NCI-H1105 (cell line): Measurements from ENCODE around the gene PRR22.
"Not testable (repeated sequence)": the region's sequence is repeated elsewhere in the genome, so short reads cannot be mapped to it uniquely, and the experiment has no call there.

Experiments used
- DNase-seq: peaks from one replicate; lab custom pipeline; 2025; lab: John Stamatoyannopoulos, UW

The PRR22 gene

GRCh38 chr19:5751709-5752108 is 32.8 kb downstream of the PRR22 start:
- DNase-seq: no peak

GRCh38 chr19:5749505-5749904 is 35.0 kb downstream of the PRR22 start:
- no peak for DNase-seq

GRCh38 chr19:5748920-5749319 is 35.6 kb downstream of the PRR22 start:
- DNase-seq: peak; percentile 22

- not testable (repeated sequence) for DNase-seq
These were observed 39.5 kb downstream of the PRR22 start for GRCh38 chr19:5744999-5745398.

GRCh38 chr19:5743630-5744029 is 40.9 kb downstream of the PRR22 start:
- DNase-seq: no peak

- no peak for DNase-seq
These were observed 42.5 kb downstream of the PRR22 start for GRCh38 chr19:5742051-5742450.

GRCh38 chr19:5738423-5738822 is 46.1 kb downstream of the PRR22 start:
- no peak for DNase-seq

GRCh38 chr19:5733172-5733571 is 51.4 kb downstream of the PRR22 start:
- not testable (repeated sequence) for DNase-seq
